Left ventricle myocardium superior (tissue), 1 donor: ENCODE measurements around the gene CFAP92. TPM values are rescaled to one million over a fixed set of nuclear protein-coding genes. Genes with fewer than 3 reads are reported as not detected.

Experiments used
- ATAC-seq: fragments of 200-7000 bp; cut with Tn5 transposase; one replicate; pipeline ENCODE4 v1.9.1; 2020; ENCODE audit warnings: mild to moderate bottlenecking, moderate library complexity
- DNase-seq: peaks from one replicate; pipeline ENCODE4 v3.0.0-alpha.2; 2020
- intact Hi-C: fragments of 100-400 bp; cut with micrococcal nuclease; formaldehyde crosslinking; loops from one replicate; pipeline ENCODE4 v1.11.0; 2022
- total RNA-seq: library from RNA; stranded (reverse); fragmentation: NEBNext Ultra II Directional; extraction: Animal tissue kit (Norgen Biotek cat#: 25700); gene quantifications from one replicate; pipeline ENCODE4 v1.2.1, GENCODE V29; 2021
- donor health status: DM: no; HTN: yes; CAD: no; lungs with severe emphysema.

Gene CFAP92
- total RNA-seq, 1 donor from 2014 or later: 0.27 TPM

DNA sequence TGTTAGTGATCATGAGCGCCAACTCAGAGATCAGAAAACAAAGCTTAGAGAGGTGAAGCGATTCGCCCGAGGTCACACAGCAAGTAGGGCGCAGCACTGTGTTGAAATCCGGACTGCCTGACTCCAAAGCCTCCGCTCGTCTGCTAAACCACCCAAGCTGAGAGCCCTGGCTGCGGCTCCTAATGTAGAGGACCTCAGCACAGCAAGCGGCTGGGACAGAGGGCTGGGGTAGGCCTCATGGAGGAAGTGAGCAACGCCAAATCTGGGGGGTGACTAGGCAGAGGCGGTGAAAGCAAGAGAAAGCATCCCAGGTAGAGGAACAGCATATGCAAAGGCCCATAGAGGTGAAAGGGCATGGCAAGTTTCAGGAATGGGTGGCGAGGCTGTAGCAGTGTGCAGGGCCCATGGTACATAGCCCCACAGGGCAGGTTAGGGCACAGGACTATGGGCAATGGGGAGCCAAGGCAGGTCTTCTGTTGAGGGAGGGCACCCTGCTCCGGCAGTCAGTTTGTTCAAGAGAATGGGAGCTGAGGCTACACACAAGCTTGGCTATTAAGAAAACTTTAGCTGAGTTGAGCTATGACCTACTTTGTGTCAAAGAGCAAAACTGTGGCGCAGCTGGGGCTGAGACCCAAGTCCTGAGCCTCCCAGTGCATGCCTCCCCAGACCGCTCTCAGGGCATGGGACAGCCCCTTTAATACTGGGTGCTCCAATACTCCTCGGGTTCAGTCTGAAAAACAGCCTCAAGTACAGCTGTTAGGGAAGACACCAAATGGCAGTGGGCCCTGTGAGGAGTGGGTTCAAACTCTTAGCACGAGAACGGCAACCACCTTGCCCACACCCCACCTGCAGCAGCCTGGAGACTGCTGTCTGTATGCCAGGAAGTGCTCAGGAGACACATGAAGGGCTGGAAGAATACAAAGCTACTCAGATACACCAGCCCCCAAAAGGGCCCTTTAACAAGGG, 988 bp upstream of the CFAP92 start:
- ATAC-seq (no peak), DNase-seq (no peak)
- intact Hi-C loops: no loop called here

DNA sequence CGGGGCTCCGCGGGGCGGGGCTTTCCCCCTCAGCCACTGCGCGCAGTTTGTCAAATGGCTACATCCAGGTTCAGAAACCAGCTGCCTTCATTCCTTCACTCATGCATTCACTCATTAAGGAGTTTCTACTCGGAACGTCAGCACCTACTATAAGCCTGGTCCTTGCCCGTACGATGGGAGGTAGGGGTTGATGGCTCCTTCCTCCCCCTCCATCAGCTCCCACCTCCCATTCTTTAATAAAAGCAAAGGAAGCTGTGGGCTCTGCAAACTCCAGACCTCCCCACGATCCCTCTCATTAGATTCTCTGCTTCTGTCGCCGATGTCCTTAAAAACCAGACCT, 267 bp upstream of the CFAP92 start:
- DNase-seq (no peak), ATAC-seq (no peak)
- intact Hi-C loops: no loop called here

- intact Hi-C loops: no loop called here
- no peak for ATAC-seq
- DNase-seq: no peak
Measured at GRCh38 chr3:128992926-128993460, 883 bp downstream of the CFAP92 start.

GRCh38 chr3:128991355-128991895, 2.5 kb downstream of the CFAP92 start:
- DNase-seq (no peak), ATAC-seq (no peak)
- intact Hi-C loops: no loop called here

DNA sequence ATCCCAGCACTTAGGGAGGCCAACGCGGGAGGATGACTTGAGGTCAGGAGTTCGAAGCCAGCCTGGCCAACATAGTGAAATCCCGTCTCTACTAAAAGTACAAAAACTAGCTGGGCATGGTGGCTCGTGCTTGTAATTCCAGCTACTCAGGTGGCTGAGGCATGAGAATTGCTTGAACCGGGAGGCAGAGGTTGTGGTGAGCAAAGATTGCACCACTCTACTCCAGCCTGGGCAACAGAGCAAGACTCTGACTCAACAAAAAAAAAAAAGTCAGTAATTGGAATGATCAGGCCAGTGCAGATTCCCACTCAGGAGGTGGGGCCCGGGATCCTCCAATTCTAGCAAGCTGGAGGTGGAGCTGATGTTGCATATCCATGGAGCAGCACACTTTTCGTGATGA, 5.6 kb downstream of the CFAP92 start:
- ATAC-seq (no peak), DNase-seq (no peak)
- intact Hi-C loops: no loop called here

DNA sequence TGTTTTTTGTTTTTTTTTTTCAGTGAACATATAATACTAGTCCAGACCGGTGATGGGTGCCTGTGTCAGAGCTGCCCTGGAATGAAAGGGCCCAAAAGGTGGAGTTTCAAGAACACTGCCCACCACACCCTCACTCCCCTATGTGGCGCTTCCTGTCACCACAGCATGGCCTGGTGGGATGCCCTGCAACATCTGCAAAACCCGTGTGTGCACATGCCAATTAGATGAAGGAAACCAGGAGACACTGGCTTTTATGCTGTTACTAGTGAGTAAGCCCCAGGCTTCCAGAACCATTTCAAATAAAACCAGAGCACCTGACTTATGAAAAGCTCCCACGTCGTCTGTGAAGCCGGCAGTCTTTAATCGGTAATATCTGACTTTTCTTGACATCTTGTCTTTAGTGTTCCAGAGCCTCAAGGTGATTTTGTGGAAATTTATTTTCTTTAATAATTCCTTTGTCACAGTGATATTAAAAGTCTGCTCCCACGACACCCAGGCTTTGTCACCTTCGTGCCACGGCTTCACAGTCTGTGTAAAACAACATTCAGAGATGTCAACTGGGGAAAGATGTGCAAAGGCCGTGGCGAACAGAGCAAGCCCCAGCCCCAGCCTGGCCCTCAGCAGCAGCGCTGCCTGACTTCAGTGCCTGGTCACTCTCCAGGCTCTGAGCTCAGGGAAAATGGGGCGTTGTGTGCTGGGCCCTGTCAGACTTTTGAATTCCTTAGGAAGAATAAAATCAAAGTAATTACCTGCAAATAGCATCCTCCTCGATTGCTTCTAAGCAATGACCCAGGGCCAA, 6.4 kb downstream of the CFAP92 start:
- intact Hi-C loops: no loop called here
- DNase-seq (no peak), ATAC-seq (no peak)

DNA sequence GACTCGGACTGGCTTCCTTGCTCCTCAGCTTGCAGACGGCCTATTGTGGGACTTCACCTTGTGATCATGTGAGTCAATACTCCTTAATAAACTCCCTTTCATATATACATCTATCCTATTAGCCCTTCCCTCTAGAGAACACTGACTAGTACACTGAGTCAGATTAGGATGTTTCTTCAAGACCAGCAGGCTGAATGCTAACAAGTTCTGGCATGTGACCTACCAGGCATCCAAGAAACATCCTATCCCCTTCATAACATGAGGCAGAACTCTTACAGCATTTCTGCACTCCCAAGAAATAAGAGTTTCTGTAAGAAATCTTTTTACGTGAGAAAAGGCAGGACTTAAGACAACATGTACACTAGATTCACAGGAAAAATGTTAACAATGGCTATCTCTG, 9.3 kb downstream of the CFAP92 start:
- intact Hi-C loops: no loop called here
- no peak for DNase-seq
- no peak for ATAC-seq

DNA sequence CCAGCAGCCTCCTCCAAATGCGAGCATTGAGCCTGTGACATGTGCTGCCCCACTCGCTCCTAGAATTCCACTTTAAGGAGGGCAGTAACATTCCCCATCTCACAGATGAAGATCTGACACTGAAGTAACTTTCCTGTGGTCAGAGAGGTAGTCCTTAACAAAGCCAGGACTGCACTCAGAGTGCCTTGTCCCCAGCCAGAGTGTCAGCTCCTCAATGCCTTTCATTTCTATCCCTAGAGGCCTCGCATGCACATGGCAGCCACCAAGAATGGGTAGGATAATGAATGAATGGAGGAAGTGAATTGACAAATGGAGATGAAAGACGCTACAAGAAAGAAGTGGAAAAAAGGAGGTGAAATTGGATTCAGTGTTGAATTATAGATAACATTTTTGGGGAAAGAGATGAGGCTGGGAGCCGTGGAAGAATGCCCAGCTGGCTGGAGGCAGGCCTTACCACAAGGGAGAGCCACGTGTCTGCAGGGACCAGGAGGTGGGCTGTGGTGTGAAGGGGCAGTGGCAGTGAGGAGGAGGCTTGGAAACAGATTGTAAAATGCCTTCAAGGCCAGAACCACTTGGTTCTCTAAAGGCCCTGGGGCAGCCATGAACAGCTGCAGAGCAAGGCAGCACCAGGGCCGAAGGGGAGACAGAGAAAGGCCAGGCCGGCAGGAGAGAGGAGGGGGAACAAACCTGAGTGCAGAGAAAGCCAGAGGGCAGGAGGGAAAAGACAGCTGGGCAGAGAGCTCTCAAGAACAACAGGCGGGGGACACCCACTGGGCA, 10.4 kb downstream of the CFAP92 start:
- DNase-seq (no peak), ATAC-seq (no peak)
- intact Hi-C loops: no loop called here

DNA sequence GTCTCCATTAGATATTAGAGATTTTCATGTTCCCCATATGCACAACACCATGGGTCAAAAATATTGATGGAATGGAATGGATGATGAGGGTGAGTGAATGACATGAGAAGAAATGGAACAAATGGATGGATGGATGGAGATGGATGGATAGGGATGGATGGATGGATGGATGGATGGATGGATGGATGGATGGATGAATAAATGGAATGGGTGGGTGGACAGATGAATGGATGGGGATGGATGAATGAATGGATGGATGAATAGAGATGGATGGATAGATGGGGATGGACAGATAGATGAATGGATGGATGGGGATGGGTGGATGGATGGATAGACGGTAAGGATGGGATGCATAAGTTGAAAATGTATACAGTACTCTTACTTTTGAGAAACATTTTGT, 18.6 kb downstream of the CFAP92 start:
- ATAC-seq: no peak
- intact Hi-C loops: loop anchor here (10.0 kb wide), 1 partner anchor 270 kb away; the partner anchor contains the start of gene COPG1
- DNase-seq: no peak

DNA sequence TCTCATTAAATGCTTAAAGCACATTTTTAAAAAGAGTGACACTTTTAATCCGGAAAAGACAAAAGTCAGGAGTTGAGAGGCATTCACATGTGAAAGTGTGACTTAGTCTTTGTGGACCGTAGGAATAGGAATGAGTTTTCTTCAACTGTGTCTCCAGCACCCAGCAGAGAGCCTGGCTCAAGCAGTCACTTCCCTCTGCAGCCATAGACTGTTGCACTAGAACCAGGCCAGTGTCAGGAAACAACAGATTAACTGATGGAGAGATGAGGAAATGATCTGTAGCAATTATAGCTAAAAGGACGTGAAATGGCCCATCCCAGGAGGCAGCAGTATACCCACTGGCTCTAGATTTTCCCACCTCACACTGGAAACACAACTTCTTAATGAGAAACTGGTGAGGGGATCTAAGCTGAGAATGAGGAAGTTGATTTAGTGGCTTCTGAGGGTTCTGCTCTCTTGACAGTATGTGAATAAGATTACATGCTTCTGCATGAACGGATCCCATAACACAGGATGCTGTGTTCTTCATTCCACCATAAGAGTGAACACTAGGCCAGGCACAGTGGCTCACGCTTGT, 19.8 kb downstream of the CFAP92 start:
- DNase-seq: no peak
- ATAC-seq: no peak
- intact Hi-C loops: loop anchor here (10.0 kb wide), 1 partner anchor 271 kb away; the partner anchor contains the start of gene COPG1

DNA sequence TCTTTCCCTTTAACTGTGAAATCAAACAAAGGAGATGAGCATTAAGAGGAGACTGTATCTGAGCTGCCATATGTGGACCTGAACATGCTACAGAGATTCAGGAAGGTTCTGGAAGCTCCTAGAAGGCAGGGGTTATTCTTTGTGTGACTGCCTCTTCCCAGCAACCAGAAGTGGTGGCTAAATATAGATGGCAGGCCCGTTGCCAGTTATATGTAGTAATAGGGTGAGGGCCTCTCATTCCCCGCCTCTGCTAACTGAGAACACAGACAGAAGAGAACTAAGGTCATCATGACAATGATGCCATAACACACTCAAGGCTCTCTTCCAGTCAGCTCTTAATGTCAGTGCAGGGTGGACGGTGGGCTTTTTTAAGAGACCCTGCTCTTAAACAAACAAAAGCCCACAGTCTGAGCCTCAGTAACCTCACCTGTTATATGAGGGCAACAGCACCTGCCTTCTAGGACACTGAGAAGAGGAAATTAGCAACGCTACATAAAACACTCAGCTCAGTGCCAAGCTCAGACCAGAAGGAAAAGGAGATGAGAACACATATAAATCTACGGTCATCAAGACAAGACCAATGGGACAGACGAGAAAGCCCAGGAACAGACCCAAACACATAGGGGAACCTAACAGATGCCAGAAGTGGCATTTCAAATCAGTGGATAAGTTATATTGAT, 22.3 kb downstream of the CFAP92 start:
- peak; percentile 95 for ATAC-seq

GRCh38 chr3:128970740-128971047, 23.2 kb downstream of the CFAP92 start:
- peak; percentile 22 for ATAC-seq
- no peak for DNase-seq
- intact Hi-C loops: loop anchor here (10.0 kb wide), 1 partner anchor 274 kb away; the partner anchor contains the start of gene COPG1

More for the DNA sequence above, 22.3 kb downstream of the CFAP92 start:
- peak; percentile 50 for DNase-seq
- intact Hi-C loops: loop anchor here (10.0 kb wide), 1 partner anchor 273 kb away; the partner anchor contains the start of gene COPG1

GRCh38 chr3:128969993-128970739, 23.7 kb downstream of the CFAP92 start:
- DNase-seq (peak; percentile 52), ATAC-seq (peak; percentile 50)
- intact Hi-C loops: loop anchor here (10.0 kb wide), 1 partner anchor 275 kb away; the partner anchor contains the start of gene COPG1

DNA sequence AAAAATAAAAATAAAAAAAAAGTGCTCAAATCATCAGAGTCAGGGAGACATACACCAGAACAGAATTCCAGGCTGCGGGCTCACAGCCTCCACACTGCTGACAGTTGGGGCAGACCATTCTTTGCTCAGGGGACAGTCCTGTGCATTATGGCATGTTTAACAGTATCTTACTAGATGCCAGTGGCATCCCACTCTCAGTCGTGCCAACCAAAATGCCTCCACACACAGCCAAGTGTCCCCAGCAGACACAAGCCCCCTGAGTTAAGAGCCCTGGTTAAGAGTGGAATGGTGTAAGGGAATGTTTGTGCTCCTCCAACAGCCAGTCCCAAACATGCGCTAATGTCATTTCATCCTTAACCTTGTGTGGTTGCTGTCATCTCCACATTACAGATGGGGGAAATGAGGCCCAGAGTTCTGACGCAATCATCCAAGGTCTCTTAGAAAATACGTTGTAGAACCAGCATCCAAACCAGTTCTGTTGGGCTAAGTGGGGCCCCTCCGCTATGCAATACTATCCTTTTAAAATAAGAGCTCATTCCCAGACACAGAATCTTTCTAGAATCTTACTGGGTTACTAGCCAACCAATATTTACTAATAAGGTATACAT, 26.0 kb downstream of the CFAP92 start:
- ATAC-seq (no peak), DNase-seq (no peak)
- intact Hi-C loops: no loop called here

DNA sequence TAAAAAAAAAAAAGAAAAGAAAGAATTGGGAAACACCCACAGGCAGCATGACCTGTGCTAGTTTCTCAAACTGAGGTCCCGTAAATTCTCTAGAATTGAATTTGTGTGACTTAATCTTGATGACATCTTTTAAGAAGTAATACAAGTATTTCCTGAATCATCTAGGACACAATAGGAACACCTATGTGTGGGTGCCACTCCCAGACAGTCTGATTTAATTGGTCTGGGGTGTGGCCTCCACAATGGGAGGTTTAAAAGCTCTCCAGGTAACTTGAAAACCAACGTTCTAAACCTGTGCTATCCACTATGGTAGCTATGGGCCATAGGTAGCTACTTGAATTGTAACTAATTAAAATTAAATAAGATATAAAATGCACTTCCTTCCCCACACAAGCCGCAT, 28.1 kb downstream of the CFAP92 start:
- DNase-seq (no peak), ATAC-seq (no peak)
- intact Hi-C loops: no loop called here

GRCh38 chr3:128965280-128965679, 28.6 kb downstream of the CFAP92 start:
- ATAC-seq: no peak
- intact Hi-C loops: no loop called here
- DNase-seq: no peak

- no peak for ATAC-seq
Measured at GRCh38 chr3:128956440-128956839, 37.4 kb downstream of the CFAP92 start.

More at GRCh38 chr3:128956440-128956839, 37.4 kb downstream of the CFAP92 start:
- no peak for DNase-seq
- intact Hi-C loops: no loop called here
